GM12872 (cell line): ENCODE results near the gene EGFR.
A peak's percentile ranks its signal among the peaks of the same experiment; 100 is the strongest.

Experiments
- TF ChIP-seq, protein P1 (sequence below): IDR thresholded peaks from 3 replicates; pipeline ENCODE4 v1.5.1; 2011; ENCODE audit warnings: low read depth, mild to moderate bottlenecking, low read length, moderate library complexity; ENCODE audit not compliant: insufficient read depth

Gene EGFR

DNA sequence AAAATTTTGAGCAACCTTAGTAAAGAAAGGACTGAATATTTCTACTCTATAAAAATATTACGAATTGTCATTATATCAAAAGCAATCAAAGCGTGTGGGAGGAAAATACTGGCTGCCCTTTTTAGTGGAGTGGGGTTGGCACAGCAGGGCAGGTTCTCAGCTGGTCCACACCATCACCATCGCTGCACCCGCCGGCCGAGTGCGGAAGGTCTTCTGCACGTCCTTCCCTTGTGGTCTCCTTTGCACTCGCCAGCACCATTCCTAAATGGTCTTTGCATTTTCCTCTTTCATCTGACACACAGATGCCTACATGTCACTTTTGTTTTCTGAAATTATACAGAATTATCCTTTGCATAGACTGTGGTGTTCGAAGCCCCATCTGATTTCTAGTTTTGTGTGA, 229.7 kb downstream of the EGFR start:
- TF ChIP-seq, protein P1, sequence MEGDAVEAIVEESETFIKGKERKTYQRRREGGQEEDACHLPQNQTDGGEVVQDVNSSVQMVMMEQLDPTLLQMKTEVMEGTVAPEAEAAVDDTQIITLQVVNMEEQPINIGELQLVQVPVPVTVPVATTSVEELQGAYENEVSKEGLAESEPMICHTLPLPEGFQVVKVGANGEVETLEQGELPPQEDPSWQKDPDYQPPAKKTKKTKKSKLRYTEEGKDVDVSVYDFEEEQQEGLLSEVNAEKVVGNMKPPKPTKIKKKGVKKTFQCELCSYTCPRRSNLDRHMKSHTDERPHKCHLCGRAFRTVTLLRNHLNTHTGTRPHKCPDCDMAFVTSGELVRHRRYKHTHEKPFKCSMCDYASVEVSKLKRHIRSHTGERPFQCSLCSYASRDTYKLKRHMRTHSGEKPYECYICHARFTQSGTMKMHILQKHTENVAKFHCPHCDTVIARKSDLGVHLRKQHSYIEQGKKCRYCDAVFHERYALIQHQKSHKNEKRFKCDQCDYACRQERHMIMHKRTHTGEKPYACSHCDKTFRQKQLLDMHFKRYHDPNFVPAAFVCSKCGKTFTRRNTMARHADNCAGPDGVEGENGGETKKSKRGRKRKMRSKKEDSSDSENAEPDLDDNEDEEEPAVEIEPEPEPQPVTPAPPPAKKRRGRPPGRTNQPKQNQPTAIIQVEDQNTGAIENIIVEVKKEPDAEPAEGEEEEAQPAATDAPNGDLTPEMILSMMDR: no peak

DNA sequence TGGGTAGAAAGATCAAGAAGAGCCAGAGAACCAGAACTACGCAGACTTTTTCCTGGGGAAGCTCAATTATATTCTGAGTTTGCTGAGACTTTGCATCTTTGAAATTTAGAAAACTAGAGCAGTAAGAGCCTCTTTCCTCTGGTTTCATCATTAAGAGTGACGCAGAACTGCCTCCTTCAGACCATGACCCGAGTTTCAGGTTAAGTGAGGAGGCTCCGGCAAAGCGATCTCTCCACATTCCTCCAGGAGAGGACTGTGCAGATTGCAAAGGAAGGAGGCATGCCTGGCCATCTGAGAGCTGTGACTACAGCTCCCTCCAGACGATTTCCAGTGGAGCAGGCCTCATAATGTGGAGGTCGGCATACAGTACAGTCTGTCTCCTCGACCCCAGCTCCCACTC, 230.5 kb downstream of the EGFR start:
- TF ChIP-seq, protein P1: no peak

DNA sequence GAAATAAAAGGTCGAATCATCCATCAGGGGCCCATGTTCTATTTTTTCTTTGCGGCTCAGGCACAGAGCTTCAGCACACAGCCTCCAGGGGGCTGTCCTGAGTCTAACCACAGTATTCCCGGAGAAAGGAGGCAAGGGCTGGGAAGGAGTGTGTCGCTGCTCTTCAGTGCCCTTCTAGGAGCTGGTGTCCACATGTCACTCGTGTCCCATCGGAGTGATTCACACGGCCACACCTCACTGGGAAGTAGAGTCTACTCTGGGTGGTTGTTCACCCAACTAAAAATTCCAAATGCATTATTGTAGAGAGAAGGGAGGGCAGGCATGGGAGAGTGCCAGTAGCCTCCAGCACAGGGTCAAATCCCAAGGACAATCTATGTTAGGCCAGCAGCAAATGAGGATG, 231.5 kb downstream of the EGFR start:
- TF ChIP-seq, protein P1: peak; percentile 36; the same call in 2 of the 3 replicates

DNA sequence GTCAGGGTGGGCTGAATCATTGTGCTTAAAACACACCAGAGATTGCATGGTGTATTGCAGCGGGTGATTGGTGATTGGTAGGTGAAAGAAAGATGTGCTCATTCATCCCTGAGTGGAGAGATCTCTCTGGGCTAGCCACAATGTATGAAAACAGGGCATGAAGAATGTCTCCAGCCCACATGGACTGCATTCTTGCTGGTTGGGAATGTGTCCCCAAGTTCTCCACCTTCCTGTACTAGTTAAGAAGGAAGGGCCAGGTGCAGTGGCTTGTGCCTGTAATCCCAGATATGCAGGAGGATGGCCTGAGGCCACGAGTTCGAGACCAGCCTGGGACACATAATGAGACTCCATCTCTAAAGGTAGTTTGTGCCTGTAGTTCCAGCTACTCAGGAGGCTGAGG, 232.5 kb downstream of the EGFR start:
- TF ChIP-seq, protein P1: no peak

DNA sequence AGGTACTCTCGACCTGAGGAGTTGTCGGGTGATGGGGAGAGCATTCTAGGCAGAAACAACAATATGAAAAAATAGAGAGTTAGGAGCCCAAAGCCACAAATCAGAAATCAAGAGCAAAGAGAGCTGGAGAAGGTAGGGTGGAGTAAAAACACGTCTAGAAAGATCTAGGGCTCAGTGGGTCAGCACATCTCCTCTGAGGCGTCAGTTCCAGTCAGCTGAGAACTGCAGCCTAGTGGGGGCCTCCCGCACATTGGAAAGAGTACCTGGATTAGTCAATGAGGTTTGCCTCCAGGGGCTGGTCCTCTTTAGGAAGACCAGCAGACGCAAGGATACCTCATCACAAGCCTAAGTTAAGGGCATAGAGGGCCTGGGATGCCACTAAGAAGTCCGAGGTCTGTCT, 233.1 kb downstream of the EGFR start:
- TF ChIP-seq, protein P1: no peak

DNA sequence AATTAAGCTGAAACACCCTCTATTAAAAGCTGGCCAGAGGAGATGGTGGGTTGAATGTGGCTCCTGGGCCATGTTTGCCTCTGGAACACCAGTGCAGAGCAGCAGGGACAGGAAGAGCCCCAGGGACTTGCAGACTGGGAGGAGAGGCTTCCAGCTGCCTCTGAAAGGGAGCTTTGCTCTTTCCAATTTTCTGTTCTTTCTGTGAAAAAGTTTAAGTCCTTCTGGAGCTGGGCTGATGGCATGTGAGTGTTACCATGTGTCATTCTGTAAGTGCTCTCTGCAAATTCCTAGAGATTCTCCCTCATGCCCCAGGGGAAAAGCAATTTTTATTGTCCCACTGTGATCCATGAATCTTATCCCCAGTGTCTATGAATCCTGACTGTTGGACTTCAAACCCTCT, 233.6 kb downstream of the EGFR start:
- TF ChIP-seq, protein P1: no peak

DNA sequence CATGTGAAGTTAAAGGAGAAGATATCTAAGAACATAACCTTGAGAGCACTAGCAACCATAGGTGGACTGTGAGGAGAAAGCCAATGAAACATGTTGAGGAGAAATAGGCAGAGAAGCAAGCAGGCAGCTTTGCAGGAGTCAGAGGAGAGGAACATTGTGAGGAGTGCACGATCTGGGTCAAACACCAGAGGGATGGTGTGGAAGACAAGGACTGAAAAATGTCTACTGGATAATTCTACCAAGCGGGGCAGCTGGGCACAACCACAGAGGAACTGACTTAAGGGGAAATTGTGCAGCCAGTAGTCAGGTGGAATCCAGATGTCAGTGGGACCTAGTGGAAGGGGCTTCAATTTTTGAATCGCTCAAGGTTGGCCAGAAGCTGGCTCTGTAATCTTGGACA, 234.4 kb downstream of the EGFR start:
- TF ChIP-seq, protein P1: no peak

DNA sequence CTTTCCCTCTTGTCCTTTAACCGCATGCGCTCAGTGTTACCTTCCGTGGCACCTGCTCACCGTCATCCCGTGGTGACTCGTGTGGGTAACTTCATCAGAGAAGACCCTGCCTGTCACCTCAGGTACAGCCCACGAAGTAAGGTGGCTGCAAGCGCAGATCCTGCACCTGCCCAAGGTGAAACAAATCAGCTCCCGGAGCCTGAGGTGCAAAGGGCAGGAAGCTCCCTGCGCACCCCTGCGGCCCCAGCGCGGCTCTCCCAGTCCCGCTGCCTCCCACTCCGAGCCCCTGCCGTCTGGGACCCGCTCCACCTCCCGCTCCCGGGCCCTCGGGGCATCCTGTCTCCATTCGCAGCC, 235.4 kb downstream of the EGFR start:
- TF ChIP-seq, protein P1: no peak
